ENCODE measurements around the gene SIRPA. TPM values are rescaled to one million over a fixed set of nuclear protein-coding genes. Genes with fewer than 3 reads are reported as not detected.

Gene SIRPA
- total RNA-seq, 1 donor from 2014 or later, result 20.9 TPM

DNA sequence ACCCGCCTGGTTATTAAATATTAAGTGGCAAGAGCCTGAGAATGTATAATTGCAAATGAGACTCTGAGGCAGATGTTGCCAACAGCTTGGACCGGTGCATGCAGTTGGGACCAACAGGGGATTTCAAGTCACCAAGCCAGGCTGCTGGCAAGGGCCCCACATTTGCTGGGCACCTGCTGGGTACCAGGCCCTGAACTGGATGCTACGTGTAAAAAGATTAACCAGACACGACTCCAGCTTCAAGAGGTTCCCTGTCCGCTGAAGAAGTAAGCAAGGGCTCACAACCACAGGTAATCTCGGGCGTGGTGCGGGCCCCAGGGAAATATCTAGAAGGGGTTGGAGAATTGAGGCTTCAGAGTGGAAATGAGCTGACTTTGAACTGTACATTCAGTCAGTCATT, 13.2 kb upstream of the SIRPA start:
- ATAC-seq (no peak), DNase-seq (ENCODE audit: missing footprints) (no peak)
- intact Hi-C loops (cut with DNase I), result no loop called here

DNA sequence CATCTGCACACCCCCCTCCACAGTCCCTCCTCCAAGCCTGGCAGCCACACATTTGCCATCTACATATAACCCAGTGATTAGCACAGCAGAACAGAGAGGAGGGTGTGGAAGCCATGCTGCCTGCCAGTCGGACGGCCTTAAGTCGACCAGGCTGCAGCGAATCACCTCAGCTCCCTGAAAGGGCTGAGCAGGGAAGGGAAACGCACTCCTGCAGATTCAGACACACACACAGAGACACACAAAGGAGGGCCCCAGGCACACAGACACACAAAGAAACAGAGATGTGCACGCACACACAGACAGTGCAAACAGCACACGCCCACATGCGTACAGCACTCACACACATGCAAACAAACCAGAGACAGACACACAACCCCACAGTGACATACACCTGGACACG, 11.2 kb upstream of the SIRPA start:
- no peak for DNase-seq (ENCODE audit: missing footprints)
- no peak for ATAC-seq
- intact Hi-C loops (cut with DNase I), result no loop called here

DNA sequence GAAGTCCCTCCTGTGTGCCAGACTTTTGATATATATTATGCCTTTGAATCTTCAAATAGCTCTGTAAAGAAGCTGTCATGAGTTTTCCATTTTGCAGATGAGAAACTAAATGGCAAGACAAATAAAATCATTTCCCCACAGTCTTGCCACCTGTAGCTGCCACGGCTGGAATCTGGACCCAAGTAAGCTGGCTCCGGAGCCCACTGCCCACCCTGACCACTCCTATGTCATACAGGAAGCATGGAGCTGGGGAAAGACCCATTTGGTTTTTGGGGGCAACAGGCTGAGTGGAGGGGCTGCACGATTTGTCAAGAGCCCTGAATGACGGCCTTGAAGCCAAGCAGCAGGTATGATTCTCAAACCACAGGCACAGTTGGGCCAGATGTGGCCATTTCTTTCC, 10.0 kb upstream of the SIRPA start:
- DNase-seq (ENCODE audit: missing footprints), result no peak
- intact Hi-C loops (cut with DNase I), result no loop called here
- ATAC-seq, result no peak

DNA sequence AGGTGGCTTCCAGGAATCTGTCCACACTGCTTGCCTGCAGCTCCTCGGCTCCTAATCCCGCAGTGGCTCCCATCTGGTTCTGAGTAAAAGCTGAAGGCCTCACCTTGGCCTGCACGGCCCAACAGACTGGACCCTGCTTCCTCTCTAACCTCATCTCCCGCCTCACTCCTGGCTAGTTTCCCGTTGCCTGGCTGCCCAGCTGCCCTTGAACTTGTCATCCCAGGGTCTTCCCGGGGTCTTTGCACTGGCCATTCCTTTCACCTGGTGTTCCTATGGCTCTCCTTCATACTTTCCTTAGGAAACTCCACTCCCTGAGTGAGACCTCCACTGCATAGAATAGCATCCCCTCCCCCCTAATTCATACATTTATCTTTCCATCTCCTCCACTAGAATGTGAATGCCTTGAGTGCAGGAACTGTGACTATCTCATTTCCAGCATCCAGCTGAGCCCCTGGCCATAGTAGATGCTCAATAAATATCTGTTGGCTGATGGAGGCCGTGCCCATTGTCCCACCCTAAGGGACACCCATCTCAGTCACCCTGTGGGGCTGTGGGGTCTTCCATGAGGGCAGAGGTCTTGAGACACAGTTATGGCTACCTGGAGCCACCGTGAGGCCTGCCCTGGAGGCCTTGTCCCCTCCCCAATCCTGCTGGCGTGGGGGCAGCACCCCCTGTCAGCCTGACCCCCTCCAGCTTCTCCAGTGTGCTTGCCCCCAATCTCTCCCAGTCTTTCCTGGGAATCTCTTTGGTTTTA, 9.1 kb upstream of the SIRPA start:
- intact Hi-C loops (cut with DNase I), result no loop called here
- DNase-seq (ENCODE audit: missing footprints), result no peak
- no peak for ATAC-seq

DNA sequence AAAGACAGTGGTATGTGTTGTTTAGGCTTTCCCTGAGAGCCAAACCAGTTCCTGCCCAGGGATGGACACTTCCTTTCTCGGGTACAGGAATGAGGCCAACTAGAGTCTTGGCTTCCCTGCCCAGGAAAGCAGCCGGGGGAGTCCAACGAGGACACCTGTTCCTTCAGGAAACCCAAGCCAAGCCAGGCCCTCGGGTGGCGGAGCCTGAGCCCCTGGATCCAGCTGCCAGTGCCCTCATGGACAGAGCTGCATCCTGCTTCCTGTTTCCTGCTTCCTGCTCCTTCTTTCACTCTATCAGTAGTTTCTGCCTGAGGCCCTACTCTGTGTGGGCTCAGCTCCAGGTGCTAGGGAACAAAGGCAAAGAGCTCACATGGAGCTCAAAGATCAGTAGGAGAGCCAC, 7.9 kb upstream of the SIRPA start:
- no peak for ATAC-seq
- intact Hi-C loops (cut with DNase I), result no loop called here
- DNase-seq (ENCODE audit: missing footprints), result no peak

DNA sequence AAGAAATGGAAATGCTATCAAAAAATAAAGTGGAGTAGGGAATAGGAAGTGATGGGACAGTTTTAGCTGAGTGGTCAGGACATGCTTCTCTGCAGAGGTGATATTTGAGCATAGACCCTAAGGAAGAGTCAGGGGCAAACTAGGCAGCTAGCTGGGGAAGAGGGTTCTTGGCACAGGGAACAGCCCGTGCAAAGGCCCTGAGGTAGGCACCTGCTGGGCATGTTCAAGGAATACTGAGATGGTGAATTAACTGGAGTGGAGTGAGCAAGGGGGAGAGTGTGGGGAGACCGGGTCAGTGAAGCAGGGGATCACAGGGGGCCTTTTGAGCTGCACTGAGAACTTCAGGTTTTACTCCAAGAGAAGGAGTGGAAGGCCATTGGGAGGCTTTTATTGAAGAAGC, 7.5 kb upstream of the SIRPA start:
- DNase-seq (ENCODE audit: missing footprints) (no peak), ATAC-seq (no peak)
- intact Hi-C loops (cut with DNase I), result no loop called here

DNA sequence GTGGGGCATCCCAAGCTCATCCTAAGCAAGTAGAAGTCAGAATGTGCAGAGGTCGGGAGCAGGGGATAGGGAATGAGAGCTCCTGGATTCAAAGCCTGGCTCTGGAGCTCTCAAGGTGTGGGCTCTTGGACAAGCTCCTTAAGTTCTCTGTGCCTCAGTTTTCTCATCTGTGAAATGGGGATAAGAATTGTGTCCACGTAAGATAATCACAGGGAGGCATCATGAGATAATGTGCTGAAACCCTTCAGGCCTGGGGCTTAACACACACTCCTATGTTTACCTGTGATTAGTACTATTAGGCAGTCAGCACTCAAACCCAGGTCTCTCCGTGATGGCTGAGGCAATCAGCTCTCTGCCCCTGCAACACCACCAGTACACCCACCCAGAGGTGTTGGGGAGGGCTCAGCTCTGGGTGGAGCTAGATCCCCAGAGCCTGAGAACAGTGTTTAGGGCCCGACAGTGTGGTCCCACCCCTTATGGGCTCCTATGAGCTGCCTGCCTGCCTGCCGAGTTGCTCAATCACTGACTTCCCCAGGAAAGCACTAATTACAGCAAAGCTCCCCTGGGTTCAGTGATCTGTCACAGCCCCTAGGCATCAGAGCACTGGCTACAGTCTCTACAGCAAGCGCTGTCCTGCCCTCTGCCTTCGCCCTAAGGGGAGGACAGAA, 6.3 kb upstream of the SIRPA start:
- no peak for DNase-seq (ENCODE audit: missing footprints)
- ATAC-seq, result peak; percentile 32
- intact Hi-C loops (cut with DNase I), result no loop called here

DNA sequence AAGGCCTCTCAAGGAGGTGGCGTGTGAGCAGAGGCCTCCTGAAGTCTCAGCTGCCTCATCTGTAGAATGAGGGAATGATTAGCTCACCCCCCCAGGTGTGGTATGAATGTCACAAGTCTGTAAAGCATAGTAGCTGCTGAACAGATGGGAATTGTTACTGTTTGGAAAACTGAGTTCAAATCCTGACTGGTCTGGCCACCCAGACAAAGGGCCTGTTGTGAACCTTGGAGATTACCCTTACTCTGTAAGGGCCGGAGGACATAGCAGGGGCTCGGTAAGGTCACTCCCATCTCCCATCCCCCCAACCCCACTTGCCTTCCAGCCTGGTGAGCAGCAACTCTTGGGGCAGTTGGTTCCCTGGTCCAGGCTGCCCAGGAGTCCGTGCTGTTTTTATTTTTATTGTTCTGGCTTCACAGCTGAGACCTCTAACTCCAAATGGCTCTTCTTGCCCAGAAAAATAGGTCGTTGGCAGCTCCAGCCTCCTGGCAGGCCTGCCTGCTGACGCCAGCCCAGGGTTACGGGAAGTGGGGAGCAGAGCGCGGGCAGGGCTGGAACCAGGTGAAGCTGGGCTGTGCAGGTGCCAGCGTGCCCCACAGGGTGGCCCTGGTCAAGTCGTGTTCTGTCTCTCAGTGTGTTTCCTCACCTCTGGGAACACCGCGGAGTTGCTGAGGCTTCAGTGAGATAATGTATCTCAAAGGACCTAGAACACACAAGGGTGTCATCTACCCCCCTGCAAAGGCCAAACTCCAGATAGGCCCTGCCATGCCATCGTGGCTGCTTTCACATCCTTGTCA, 4.5 kb upstream of the SIRPA start:
- intact Hi-C loops (cut with DNase I), result loop anchor here (5.0 to 10.0 kb wide), 2 partner anchors 73 to 284 kb away; no protein-coding TSS in a partner anchor
- ATAC-seq, result no peak
- DNase-seq (ENCODE audit: missing footprints), result peak; percentile 50

DNA sequence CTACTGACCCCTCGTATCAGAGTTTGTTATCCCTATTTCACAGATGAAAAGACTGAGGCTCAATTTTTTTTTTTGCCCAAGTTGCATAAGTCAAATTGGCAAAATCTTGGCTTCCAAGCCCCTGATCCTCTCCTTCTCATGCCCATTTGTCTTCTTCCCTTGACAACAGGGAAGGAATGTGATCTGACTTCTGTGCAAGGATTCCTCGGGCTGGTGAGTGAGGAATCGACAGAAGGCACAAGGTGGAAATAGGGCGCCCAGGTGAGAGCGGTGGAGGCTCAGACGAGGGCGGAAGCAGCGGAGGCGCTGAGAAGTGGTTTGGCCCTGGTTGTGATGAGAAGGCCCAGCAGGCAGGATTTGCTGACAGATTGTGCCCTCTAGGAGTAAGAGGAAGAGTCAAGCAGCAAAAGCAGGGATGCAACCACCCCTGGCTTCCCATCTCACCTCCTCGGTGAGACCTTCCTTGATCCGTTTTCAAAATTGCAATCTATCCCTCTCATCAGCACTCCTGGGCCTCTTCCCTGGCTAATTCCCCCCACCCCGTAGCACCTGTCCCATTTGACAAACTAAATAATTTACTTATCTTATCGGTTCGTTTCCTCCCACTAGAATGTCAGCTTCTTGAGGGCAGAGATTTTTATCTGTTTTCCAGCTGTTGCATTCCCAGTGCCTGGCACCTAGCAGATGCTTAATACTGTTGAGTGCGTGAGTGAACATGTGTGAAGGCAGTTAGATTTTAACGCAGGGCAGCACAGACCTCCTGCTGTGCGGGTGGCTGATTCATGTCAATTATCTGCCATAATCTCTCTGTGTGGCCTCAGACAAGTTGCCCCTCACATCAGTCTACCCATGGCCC, 3.7 kb upstream of the SIRPA start:
- no peak for ATAC-seq
- intact Hi-C loops (cut with DNase I), result loop anchor here (5.0 to 10.0 kb wide), 2 partner anchors 74 to 283 kb away; no protein-coding TSS in a partner anchor
- DNase-seq (ENCODE audit: missing footprints), result no peak

DNA sequence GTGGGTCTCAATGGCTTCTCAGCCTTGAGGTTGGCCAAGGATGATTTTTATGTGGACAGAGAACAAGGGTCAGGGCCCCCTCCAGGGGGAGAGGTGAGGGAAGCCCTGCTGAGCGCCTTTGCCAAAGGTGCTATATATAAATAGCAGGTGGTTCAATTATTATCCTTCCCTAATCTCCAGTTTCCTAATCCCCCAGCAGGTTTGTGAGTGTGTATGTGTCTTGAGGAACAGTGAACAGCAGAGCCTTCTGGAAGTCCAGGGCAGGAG, 3.2 kb upstream of the SIRPA start:
- ATAC-seq, result no peak
- intact Hi-C loops (cut with DNase I), result loop anchor here (5.0 to 10.0 kb wide), 2 partner anchors 75 to 283 kb away; no protein-coding TSS in a partner anchor
- peak; percentile 43 for DNase-seq (ENCODE audit: missing footprints)

DNA sequence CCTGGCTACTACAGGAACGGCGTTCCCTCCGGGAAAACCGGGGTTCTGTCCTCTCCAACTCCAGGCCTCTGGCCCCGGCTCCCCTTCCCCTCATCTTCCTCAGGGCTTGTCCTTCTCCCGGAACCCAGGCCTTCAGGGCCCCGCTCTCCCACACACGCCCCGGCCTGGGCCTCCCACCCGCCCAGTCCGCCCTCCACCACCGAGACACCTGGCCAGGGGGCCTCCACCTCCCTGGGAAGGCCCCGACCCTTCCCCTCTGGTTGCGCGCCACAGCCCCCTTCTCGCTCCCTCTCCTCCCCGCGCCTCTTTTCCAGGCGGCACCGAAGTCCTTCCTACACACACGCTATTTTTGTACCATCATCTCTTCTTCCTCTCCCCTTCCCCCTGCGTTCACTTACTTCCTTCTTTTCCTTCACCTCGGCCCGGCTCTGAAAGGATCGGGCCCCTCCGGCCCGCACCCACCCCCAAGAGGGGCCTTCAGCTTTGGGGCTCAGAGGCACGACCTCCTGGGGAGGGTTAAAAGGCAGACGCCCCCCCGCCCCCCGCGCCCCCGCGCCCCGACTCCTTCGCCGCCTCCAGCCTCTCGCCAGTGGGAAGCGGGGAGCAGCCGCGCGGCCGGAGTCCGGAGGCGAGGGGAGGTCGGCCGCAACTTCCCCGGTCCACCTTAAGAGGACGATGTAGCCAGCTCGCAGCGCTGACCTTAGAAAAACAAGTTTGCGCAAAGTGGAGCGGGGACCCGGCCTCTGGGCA, 1.3 kb upstream of the SIRPA start:
- intact Hi-C loops (cut with DNase I), result loop anchor here (2.0 to 10.0 kb wide), 3 partner anchors 77 to 281 kb away; no protein-coding TSS in a partner anchor
- peak; percentile 89 for DNase-seq (ENCODE audit: missing footprints)
- ATAC-seq, result peak; percentile 60

DNA sequence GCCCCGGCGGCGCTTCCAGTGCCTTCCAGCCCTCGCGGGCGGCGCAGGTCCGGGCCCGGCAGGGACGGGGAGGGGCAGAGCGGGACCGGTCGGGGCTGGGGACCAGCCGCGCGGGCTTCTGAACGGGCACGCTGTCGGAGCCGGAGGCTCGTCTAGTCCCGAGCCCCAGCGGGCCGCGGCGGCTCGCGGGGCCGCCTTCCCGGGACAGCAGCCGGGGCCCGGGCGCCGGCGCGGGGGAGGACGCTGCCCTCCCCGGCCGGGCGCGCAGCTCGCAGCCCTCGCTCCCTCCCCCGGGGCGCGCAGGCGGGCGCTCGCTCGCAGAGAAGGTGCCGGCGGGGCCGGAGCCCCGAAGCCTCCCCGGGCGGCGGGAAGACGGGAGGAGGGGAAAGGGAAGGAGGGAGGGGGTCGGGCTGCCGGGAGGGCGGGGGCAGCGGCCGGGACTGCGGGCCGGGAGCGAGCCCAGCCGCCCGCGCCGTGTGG, 696 bp upstream of the SIRPA start:
- ATAC-seq (no peak), DNase-seq (ENCODE audit: missing footprints) (peak; percentile 80)
- intact Hi-C loops (cut with DNase I), result loop anchor here (2.0 to 10.0 kb wide), 3 partner anchors 77 to 280 kb away; no protein-coding TSS in a partner anchor

DNA sequence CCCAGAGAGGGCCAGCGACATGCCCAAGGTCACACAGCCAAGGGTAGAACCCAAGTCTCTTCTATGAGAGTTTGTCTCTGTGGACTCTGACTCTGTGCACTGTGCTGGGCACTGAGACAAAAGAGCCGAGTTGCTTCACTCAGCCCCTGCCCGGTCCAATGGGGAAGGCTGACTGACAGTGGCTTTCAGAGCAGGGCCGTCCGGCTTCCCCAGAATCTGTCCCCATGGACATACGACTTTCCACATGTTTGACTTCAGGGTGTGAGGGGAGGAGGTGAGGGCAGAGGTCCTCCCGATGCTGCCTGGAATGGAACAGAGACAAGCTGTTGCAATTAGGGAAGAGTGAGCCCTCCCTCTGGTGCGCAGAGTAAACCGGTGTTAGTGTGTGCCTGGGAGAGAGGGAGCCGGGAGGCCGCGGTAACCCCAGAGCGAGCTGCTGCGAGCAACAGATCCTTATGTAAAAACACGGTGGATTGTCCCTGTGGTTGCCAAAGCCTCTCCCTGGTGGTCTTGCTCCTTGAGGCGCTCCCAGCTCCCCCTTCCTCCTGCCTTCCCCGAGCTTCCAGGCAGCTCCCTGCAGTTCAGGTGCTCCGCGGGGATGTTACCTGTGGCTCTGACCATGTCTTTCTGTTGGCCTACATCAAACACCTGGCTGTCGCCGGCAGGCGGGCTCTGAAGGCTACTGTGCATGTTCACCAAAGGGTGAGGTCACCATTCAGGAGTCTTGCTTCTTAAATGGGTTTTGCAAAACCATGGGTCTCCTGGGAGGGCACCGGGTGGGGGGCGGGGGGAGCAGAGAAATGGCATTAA, 672 bp downstream of the SIRPA start:
- intact Hi-C loops (cut with DNase I), result loop anchor here (2.0 to 10.0 kb wide), 3 partner anchors 36 to 279 kb away; no protein-coding TSS in a partner anchor
- DNase-seq (ENCODE audit: missing footprints) (peak; percentile 75), ATAC-seq (peak; percentile 41)

DNA sequence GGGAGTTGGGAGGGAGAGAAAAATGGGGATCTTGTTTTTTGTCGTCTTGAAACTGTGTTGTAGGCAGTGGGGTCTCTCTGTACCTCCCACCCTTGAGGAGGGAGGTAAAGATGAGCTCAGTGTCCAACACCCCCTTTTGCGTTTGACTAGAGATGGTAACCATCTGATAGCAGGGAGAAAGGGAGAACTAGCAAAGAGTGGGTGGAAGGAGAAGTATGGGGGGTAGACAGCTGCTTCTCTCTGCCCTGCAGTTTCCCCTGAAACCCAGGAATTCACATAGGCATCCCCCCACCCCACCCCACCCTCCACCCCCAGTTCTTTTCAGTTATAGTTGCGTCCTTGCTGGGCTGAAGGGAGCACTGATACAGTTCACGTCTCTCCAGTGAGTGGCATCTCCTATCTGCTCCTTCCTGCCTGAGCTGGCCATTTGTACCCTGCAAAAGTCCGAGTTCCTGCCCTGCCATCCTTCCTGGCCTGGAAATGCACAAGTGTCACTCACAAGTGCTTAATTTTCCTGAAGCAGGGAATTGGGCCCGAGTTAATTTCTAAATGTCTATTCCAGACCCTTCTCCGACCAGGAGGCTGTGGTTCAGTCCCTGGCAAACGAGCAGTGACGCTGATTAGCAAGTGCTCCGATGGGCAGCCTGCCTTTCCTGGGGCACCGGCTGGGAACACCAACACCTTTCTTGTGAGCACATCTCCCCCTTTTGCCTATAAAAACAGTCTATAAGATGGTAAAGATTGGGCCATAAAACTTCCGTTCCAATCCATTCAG, 1.5 kb downstream of the SIRPA start:
- ATAC-seq (no peak), DNase-seq (ENCODE audit: missing footprints) (no peak)
- intact Hi-C loops (cut with DNase I), result loop anchor here (5.0 to 10.0 kb wide), 2 partner anchors 36 to 278 kb away; no protein-coding TSS in a partner anchor

DNA sequence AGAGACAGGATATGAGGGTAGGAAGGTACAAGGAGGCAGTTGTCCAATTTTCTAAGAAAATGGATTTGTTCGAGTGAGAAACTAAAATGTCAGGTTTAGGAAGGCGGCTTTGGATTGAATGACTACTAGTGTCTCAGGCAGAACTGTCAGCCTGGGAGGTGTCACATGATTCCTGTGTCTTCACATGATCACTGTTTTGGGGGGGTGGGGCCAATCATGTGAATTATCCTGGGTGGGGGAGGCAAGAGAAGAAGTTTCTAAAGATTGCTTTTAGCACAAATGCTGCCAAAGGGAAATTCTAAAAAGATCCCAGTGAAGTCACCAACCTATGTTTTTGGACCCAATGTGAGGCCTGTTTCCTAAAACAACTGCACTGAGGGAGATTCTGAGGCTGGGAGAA, 2.3 kb downstream of the SIRPA start:
- ATAC-seq, result no peak
- no peak for DNase-seq (ENCODE audit: missing footprints)
- intact Hi-C loops (cut with DNase I), result loop anchor here (5.0 to 10.0 kb wide), 2 partner anchors 35 to 277 kb away; no protein-coding TSS in a partner anchor

DNA sequence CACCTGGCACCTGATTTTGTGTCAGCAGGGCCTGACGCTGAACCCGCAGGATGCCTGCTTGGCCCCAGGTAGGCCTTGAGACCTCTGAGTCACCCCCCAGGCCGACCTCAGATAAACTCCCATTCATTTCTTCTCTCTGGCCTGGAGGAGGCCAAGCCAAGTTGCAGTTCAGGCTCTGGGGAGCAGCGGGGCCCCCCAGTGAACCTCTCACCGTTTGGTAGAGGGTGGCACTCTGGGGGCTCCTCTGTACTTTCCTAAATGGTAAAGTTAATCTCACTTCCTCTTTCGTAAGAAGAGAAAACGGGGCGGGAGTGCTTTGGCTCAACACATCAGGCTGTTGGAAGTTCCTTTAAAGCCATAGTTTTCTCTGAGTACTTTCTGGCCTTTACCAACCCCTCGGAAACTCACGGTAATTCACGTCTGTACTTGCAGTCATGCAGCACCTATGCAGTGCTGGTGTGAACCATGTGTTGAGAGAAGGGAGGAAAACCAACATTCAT, 2.8 kb downstream of the SIRPA start:
- intact Hi-C loops (cut with DNase I), result loop anchor here (5.0 to 10.0 kb wide), 2 partner anchors 34 to 277 kb away; no protein-coding TSS in a partner anchor
- peak; percentile 69 for DNase-seq (ENCODE audit: missing footprints)
- no peak for ATAC-seq

All from Right ventricle myocardium inferior (tissue), 1 donor.